Renal cortical epithelial cell (primary cell): Measurements from ENCODE around the gene WDFY1. TPM values are rescaled to one million over a fixed set of nuclear protein-coding genes. Genes with fewer than 3 reads are reported as not detected.

Source experiments
- DNase-seq: peaks from one replicate; pipeline ENCODE4 v3.0.0-alpha.2; 2011; ENCODE audit warnings: low read depth
- total RNA-seq: library from RNA; depleted of rRNA; stranded (reverse); fragments of >200 nt; gene quantifications from 2 replicates; pipeline ENCODE4 v1.2.3, GENCODE V29; 2014

Gene WDFY1
- 69.5 and 85.4 TPM in 2 replicates for total RNA-seq

DNA sequence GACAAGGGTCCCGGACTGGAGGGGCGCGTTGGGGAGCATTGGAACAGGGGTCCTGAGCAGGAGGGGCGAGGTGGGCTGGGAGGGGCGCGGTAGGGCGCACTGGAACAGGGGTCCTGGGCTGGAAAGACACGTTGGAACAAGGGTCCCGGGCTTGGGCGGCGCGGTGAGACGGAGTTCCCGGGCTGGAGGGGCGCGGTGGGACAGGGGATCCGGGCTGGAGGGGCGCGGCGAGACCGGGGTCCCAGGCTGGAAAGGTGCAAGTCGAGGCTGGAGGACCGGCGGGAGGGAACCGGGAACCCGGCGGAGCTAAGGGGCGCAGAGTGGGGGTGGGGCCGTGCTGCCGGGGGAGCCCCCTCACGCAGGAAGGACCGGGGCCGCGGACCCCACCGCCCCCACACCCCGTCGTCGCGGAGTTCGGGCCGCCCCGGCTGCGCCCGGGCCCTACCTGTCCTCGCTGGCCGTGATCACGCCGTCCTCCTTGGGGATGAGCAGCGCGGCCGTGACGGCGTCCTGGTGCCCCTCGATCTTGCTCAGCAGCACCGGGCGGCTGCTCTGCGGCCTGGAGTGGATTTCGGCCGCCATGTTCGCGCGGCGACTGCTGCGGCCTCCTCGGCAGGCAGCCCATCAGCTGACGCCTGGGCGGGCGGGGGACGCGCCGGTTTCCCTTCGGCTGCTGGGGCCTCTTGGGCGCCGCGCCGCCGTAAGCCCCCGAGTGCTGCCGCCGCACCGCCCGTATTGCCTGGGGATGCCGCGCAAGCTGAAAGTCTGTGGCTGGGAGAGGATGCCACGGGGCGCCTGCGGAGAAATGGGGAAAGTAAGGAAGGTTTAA lies at the start of gene WDFY1:
Gene WDFY1, minus strand, starts transcription at position 633 of the 829 bp plus-strand sequence. Its CDS starts 51 bp downstream, at position 582.
- DNase-seq = peak; percentile 54

- DNase-seq = peak; percentile 61
These were observed 49.5 kb upstream of the WDFY1 start for GRCh38 chr2:223994562-223995162.

DNA sequence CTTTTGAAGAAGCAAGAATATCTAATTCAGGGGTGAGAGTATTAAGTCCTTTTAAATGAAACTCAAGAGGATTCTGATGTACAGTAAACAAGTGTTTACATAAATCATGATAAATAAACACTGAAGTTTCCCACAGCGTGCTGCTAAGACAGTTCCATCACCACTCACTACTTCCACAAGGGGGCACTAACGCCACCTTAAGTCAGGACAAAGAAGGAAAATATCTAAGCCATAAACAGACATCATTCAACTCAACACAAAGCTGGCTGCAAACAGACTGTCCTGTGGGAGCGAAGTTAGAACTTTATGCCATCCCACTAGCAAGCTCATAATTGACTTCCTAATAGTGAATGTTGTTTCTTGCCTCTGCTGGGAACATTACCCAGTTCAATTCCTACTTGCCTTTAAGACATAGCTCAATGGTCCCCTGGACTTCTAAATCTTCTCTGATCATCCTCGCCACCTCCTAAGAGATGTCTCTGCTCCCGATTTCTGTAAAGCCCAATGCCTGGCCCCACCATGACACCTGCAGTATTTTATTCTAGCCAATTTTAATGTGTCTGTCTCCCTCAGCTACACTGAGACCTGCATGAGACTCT lies 48.6 kb upstream of the WDFY1 start:
- DNase-seq = peak; percentile 86

GRCh38 chr2:223991611-223992010 lies 46.5 kb upstream of the WDFY1 start:
- no peak for DNase-seq

- DNase-seq = no peak
These were observed 44.7 kb upstream of the WDFY1 start for GRCh38 chr2:223989856-223990232.

DNA sequence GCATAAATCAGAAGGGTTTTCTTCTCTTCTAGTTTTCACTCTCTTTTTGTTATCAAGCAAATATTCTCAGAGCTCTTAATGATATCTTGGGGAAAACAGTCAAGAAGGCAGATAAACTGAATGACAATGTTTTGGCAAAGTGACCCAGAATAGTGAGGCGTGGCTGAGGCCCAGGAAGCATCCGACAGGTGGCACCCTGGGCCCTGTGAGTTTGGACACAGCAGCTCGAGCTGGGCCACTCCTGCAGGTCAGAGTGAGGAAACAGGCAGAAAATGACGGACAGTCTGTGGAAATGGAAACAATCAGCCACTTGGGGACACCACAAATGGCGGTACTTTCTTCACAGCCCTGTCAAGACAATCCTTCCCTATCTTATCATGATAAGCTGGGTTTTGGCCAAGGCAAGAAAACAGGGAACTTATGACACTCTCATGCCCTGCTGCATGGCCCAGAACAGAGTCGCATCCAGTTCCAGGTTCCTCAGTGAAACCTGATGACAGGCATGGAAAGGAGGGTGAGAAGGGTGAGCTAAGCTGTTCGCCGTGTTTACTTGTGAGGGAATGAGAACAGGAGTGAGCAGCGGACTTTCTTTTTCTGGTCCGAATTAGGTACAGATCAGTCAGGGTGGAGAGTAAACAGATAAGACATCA lies 44.2 kb upstream of the WDFY1 start:
- DNase-seq = no peak

DNA sequence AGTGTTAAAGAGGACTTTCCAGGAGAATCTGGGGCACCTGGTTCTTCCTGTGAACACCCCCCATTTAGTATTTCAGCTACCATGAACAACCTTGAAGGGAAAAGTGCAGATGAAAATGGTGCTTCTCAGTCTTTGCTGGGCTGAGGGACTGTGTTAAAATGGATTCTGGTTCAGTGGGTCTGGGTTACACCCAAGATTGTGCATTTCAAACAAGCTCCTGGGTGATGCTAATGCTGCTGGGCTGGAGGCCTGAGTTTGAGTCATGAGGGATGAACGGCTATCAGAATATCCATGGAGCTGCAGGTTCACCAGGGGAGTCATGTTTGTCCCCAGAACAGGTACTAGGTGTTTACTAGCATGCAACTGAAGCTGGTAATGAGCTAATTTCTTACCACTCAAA lies 36.1 kb upstream of the WDFY1 start:
- no peak for DNase-seq

DNA sequence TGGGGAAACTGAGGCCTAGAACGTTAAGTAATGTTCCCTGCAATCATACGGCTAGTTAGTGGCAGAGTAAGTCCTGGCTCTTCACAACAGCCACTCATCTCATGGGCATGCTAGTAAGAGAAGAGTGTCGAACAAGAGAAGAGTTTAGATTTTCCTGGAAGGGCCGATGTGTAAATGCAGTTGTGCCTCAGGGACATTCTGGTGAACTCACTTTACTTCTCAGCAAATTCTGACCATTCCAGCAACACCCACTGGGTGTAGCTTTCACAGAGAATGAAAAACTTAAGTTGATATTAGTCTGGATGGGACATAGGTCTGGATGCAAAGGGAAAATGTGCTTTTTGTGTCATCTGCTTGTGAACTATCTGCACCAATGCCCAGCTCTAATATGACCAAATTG lies 35.7 kb upstream of the WDFY1 start:
- DNase-seq = no peak

DNA sequence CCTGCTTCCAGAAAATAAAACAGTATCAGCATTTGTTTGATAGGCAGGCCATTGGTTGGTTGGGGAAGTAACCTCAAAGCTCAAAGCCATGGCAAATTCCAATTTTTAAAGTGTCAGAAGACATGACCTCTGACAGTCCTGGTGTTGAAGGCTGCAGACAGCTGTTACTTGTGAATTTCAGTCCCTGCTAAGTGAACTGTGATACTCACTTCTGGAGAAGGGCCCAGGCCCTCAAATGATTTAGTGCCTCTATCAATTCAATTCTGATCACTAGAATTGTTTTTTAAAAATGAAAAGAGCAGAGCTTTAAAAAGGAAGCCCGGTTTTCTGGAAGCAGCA lies 35.2 kb upstream of the WDFY1 start:
- no peak for DNase-seq

DNA sequence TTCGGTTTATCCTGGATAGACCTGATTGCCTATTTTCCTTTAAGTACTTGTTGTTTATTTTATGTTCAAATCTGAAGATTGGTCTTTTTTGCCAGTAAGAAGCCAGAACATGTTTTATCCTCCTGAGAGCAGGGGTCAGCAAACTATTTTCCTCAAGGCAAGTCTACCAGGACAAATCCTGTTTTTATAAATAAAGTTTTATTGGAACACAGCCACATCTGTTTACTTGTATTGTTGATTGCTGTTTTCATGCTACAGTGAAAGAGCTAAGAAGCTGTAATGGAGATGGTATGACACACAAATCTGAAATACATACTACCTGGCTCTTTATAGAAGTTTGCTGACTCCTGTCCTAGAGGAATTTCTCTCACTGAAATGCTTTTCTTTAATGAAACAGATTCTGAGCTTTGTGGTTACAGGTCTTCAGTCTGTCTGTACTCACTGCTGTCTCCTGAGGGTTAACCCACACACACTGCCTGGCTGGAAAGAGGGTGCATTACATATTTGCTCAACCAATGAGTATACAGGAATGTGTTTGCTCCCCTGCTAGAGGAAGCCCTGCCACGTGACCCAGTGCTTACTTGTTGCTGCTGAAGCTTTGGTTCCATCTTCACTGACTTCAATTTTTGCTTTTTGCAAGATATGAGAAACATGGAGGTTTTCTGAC lies 34.7 kb upstream of the WDFY1 start:
- DNase-seq = no peak

- no peak for DNase-seq
These were observed 33.3 kb upstream of the WDFY1 start for GRCh38 chr2:223978451-223978850.

- DNase-seq = peak; percentile 50
These were observed 31.6 kb upstream of the WDFY1 start for GRCh38 chr2:223976635-223977226.

- no peak for DNase-seq
These were observed 28.5 kb upstream of the WDFY1 start for GRCh38 chr2:223973606-223974005.

DNA sequence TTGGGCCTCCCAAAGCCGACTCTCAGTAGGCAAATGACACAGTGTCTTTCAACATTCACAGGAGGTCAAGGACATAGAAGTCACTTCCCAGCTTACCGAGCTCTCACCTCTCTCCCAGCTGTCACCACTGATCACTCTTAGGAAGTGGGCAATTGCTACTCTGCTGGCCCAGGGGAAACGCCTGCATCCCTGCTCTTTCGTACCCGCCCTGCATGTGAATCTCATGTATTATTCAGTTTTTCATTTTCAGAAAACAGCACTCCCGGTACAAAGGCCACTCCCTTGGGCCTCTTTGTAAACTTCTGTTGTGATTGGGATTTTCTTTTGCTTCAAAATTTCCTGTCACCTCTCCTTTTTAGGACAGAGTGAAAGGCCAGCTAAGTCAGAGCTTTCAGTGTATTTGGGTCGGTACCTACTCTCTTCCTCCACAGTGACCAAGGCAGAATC lies 27.5 kb upstream of the WDFY1 start:
- no peak for DNase-seq

GRCh38 chr2:223971731-223972130 lies 26.6 kb upstream of the WDFY1 start:
- DNase-seq = no peak

- DNase-seq = peak; percentile 65
These were observed 25.4 kb upstream of the WDFY1 start for GRCh38 chr2:223970343-223971128.

DNA sequence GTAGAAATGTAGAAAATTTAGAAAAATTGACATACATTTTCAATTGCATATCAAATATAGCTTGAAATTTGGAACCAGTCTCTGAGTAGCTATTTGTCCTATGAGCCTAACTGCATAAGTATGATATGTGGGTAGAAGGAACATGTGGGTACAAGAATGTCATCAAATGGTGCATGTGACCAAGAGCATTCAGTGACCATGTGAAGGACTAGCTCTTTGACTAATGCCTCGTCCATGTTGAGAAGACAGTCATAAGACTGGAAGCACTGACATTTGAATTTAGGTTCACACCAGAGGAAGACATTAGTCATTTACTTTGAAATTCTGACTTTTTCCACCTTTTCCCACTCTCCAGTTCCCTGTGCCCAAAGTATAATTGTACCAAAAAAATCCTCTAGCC lies 24.7 kb upstream of the WDFY1 start:
- peak; percentile 31 for DNase-seq

DNA sequence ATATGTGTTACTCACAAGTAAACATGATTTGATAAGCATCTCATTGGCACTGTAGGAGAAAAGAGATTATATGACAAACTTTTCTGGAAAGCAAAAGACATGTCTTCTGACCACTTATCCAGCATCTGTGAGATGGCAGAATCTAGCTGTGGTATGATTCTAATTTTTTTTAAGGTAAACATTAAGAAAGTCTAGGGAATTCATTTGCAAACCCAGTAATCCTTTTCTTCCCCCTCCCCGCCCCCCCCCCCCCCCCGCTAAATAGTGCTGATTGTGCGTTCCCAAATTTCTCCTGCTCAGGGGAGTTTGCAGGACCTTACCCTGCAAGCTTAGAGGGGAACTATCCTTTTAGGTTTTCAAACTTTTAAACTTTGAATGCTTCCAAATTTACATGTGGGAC lies 24.2 kb upstream of the WDFY1 start:
- no peak for DNase-seq

GRCh38 chr2:223967981-223968380 lies 22.8 kb upstream of the WDFY1 start:
- DNase-seq = no peak

DNA sequence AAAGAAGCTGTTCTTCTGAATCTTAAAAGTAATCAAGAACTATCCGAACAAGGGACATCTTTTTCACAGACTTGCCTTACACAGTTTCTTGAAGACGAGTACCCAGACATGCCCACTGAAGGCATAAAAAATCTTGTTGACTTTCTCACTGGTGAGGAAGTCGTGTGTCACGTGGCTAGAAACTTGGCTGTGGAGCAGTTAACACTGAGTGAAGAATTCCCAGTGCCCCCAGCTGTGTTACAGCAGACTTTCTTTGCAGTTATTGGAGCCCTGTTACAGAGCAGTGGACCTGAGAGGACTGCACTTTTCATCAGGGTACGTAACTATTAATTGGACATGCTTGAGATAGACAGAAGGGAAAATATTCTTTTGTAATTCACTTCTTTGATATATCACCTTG lies 14.6 kb upstream of the WDFY1 start:
- DNase-seq = peak; percentile 82
